ENCODE measurements around the gene RAB35.

GRCh38 chr12:120093592-120094355 is 22.8 kb downstream of the RAB35 start:
- no peak for TF ChIP-seq POLR2A (IDR thresholded peaks at IDR 0.05)
- no peak for TF ChIP-seq CTCF (IDR thresholded peaks at IDR 0.05)
